GM21786 (cell line): ENCODE measurements around the gene HYPK.
"Not testable (repeated sequence)": the region's sequence is repeated elsewhere in the genome, so short reads cannot be mapped to it uniquely, and the experiment has no call there.

Source experiments
- ATAC-seq: cut with Tn5 transposase; IDR thresholded peaks from one replicate; pipeline ENCODE4 v1.9.1; 2021; ENCODE audit not compliant: unreplicated experiment

Gene HYPK

DNA sequence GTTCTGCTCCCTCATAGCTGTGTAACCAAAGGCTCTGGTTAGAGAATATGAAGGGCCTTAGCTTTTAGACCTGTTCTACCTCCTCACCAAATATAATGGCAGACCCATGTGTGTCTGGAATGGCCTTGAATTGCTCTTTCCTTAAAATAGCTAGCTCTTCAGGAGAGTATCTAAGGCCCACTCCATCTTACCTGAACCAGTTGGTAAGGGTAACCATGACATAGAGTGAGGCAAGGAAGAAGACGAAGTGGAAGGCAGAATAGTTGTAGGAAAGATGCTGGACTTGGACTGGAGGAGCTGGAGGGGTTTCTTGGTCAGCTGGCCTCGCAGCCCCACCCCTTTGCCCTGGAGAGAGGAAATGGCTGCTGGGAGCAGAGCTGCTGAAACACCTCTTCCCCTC lies 5.2 kb upstream of the HYPK start:
- ATAC-seq, result no peak

DNA sequence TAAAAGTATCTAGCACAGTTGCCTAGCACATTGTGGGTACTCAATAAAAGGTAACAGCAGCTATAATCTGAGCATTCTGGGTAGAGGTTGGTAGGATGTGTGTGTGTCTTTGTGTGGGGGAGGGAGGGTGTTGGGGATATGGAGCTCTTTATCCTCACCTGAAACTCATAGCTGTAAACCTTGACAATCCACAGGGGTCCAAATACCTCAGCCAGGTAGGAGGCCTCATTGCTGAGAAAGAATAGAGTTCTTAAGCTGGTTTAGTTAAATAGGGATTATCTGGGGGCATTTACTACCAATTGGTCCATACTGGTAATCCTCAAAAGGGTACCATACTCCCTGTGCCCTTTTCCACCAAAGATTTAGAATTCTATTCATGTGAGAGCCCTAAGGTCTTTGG lies 4.4 kb upstream of the HYPK start:
- ATAC-seq, result no peak

DNA sequence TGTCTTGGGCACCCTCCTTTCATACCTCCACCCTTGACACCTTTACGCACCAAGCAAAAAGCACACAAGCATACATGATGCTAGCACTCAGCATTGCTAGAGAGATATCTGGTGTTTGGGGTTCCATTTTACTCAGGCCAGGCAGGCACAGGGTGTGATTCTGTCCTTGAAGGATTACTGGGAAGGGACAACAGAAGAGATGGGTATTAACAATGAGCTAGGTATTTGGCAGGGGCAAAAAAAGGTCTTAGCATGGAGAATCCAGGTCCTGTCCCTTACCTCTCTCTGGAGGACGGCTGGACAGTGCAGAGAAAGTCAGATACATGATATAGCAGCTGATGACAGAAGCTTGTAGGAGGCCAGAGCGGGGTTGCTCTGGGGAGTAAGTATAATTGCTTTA lies 3.8 kb upstream of the HYPK start:
- ATAC-seq, result no peak

DNA sequence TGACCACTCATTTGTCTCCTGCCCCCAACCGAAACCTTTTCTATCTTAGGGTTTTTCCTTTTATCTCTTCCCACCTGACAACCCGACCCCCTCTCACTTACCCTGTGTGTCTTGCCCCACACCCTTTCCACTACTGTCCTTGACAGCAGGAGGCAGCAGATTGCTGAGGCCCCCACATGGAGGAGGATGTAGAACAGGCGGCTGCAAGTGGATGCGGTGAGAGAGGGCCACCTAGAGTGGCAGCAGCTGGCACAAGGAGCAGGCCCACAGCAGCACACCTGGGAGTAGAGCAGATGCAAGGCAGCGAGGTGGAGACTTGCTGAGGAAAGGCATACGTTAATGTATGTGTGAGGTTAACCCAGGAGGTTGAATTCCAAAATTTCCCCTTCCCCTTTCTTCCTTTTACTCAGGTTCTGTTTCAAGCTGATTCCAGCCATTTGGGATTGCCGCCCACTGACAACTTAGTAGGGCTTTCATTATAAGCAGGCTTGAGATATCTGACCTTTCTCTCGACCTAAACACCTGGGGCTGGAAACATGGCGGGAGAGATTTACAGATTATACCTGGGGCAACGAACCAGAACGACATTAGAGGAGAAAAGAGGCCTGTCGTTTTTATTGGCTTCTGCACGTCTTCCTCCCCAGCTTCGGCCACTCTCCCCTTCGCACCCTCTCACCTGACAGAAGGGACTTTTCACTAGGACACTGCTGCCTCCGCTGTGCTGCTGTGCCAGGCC lies 1.0 kb upstream of the HYPK start:
- ATAC-seq, result no peak

DNA sequence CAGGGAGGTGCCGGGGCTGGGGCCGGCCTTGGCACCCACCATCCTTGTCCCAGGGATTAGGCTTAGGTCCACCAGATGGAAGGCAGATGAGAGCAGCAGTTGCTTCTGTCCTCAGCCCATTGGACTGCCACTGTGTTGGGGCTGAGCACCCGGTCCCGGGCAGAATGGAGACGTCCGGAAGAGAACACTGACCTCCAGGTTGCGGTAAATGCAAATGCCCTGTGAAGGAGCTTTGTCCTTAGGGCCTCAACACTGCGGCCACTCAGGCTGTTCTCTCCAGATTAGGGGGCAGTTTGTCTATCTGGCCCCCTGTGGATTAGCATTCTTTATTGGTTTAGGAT lies 484 bp upstream of the HYPK start, which contains the start of gene SERINC4:
Gene SERINC4, minus strand, starts transcription at position 276 of the 341 bp plus-strand sequence. Its CDS starts 234 bp downstream, at position 42.
- no peak for ATAC-seq

DNA sequence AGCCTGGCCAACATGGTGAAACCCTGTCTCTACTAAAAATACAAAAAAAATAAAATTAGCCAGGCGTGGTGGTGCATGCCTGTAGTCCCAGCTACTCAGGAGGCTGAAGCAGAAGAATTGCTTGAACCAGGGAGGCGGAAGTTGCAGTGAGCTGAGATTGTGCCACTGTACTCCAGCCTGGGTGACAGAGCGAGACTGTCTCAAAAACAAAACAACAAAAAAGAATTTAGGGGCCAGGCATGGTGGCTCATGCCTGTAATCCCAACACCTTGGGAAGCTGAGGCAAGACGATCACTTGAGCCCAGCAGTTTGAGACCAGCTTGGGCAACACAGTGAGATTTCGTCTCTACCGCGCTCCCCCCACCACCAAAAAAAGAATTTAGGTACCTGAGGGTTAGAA lies 2.3 kb downstream of the HYPK start:
- not testable (repeated sequence) for ATAC-seq

DNA sequence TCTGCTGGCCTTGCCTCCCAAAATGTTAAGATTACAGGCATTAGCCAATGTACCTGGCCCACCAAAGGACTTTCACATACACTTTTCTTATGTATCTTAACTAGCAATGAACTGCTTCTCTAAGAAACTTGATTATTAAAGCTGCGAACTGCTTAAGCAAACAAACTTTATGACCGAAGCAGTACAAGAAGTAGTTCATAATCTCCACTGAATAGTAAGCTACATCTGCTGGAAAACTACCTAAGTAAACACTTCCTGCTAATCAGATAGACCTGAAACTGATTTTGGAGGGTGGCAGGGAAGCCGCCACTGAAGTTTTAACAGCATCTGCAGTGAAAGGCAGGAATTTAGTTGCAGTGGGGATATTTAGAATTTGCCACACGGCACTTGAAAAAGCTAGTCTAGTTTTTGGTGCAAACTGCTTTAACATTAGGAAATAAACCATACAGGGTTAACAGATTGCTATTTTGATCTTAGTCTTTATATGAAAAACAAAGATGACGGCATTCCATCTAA lies 8.1 kb downstream of the HYPK start:
- ATAC-seq, result no peak

DNA sequence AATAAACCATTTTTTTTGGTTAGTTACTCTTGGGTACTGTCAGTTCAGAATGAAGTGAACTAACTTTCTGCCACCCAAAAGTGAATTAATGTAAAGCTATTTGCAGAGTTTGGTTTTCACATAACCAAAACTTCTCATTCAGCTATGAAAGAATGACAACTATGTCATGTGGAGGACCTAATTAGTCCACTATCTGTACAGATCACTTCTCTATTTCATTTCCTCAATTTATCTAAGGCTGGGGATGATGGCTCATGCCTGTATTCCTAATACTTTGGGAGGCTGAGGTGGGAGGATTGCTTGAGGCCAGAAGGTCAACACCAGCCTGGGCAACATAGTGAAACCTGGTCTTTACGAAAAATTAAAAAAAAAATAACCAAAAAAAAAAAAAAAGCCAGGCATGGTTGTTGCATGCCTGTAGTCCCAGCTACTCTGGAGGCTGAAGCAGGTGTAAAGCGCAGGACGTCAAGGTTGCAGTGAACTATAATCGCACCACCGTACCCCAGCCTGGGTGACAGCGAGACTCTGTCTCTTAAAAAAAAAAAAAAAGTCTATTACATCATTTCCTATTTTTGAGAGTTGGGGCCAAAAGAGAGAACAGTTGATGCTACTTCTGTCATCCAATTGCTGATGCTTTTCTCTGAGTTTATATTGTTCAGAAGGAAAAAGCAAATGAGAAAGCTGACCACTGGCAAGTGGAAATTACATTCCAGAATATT lies 8.7 kb downstream of the HYPK start:
- peak; percentile 77 for ATAC-seq

DNA sequence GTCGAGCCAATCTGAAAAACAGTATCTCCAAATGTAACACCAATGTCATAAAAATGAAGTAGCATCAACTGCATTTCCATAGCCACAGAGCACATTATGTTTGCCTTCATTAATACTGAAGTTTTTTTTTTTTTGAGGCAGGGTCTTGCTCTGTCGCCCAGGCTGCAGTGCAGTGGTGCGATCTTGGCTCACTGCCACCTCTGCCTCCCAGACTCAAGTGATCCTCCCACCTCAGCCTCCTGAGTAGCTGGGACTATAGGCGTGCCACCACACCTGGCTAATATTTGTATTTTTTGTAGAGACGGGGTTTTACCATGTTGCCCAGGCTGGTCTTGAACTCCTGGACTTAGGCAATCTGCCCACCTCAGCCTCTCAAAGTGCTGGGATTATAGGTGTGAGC lies 14.7 kb downstream of the HYPK start:
- not testable (repeated sequence) for ATAC-seq

DNA sequence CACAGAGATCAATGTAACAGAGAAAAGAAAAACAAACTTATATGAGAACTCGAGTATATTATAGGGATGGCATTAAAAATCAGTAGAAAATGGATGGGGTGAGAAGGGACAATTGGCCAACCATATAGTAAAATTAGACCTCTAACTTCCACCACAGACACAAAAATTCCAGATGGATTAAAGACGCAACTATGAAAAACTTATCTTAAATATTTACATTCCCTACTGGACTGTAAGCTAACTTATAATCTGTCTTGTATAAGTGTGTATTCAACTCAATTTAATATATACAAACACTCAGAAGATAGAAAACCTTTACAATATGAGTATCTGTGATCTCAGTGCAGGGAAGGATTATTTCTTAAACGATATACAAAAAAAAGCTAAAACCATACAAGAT lies 21.1 kb downstream of the HYPK start:
- ATAC-seq, result no peak

DNA sequence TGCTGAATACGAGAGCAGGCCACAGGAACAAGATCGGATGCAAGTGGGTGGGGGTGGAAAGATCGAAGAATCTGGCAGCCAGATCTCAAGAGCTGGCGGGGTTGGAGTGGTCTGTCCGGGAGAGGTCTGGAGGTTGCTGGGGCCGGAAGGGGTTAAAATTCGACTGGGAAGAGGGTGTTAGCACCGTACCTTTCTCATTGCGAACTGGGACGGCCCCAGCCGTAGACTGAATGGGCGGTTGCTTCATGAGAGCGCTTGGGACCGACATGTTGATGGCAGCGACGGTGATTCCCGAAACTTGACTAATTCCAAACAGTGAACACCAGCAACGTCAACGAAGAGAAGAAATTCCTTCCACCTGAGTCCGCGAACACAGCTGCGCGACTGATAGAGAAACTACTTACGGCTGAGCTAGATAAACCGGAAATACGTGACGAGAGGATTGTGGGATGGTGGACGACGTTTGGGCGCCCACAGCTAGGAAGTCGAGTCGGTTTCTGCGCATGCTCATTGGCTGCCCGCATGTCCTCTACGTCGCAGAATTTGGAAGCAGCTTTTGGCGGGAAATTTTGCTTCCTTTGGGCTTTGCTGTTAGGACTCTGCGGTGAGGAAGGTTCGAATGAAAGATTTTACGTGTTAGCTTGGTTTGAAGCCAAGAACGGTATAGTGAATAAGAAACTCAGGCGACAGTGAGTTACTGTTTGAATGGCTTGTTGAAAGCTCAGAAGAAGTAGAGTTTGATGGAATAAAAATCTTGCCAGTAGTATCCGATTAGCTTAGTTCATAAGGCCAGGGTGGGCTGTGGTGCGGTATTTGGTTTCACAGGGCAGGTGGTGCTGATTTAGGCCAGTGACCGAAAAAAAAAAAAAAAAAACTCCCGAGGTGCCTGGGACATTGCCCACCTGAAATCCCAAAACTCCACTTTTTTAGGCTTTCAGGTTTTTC lies 24.2 kb downstream of the HYPK start, which contains the start of gene MFAP1:
Gene MFAP1, minus strand, starts transcription at position 389 of the 945 bp plus-strand sequence. Its CDS starts 121 bp downstream, at position 268.
- no peak for ATAC-seq

DNA sequence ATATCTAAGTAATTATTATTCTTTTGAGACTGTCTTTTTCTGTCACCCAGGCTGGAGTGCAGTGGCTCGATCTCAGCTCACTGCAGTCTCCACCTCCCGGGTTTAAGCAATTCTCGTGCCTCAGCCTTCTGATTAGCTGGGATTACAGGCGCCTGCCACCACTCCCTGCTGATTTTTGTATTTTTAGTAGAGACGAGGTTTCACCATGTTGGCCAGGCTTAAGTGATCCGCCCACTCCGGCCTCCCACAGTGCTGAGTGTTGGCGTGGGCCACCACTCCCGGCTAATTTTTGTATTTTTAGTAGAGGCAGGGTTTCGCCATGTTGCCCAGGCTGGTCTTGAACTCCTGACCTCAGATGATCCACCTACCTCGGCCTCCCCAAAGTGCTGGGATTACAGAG lies 24.9 kb downstream of the HYPK start:
- ATAC-seq, result not testable (repeated sequence)

DNA sequence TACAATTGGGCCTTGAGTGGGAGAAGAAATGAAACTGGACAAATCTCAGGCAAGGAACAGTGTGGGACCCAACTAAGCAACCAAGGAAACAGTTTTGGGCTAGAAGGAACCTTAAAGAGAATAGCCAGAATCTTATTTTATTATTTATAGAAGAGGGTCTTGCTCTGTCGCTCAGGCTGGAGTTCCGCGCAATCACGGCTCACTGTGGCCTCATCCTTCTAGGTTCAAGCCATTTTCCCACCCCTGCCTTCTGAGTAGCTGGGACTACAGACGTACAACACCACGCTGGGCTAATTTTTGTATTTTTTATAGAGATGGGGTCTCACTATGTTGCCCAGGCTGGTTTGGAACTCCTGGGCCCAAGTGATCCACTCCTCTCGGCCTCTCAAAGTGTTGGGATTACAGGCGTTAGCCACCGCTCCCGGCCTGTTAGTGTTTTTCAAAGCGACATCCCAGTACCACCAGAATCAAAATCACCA lies 25.7 kb downstream of the HYPK start:
- no peak for ATAC-seq

DNA sequence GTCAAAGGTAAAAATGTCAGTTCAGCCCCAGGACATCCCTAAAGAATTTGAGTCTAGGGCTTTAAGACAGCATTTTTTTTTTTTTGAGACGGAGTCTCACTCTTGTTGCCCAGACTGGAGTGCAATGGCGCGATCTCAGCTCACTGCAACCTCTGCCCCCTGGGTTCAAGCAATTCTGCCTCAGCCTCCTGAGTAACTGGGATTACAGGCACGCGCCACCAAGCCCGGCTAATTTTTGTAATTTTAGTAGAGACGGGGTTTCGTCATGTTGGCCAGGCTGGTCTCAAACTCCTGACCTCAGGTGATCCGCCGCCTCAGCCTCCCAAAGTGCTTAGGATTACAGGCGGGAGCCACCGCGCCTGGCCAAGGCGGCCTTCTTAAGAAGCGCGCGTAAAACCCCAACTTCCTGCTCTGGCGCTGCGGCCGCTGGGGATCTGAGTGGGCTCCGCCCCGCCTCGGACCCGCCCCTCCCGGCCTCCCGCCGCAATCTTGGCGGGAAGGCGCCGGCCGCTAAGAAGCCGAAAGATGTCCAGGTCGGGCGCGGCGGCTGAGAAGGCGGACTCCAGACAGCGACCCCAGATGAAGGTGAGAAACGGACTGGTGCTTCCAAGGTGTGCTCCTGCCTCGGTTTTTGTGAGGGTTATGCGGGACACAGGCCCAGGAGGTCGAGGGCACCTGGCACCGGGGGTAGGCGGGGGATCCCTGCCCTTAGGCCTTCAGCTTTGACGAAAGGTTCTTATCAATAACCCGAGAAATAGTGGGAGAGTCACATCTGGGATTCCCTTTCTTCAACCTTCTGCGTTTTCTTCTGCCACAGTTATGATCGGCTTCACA lies 26.3 kb downstream of the HYPK start, which contains the start of gene WDR76:
Gene WDR76, plus strand, starts transcription at position 495 of the 834 bp plus-strand sequence. Its CDS starts 31 bp downstream, at position 526.
- ATAC-seq, result peak; percentile 51

DNA sequence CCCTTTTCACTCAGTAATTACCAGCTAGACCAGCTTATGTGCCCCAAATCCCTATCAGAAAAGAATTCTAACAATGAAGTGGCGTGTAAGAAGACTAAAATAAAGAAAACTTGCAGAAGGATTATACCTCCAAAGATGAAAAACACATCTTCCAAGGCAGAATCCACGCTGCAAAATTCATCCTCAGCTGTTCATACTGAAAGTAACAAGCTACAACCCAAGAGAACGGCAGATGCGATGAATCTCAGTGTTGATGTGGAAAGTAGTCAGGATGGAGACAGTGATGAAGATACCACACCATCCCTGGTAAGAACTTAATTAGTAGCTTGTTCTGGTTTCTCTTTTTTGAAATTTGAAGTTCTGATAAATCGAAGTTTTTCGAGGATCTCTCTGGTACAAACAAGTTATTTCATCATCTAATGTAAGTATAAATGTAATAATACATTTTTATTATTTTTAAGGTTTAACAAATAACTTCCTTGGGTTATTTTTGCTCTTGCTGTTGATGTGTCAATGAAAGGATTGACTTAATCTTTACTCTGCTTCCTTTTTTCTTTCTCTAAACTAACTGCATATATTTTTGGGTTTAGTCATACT lies 27.8 kb downstream of the HYPK start:
- no peak for ATAC-seq

DNA sequence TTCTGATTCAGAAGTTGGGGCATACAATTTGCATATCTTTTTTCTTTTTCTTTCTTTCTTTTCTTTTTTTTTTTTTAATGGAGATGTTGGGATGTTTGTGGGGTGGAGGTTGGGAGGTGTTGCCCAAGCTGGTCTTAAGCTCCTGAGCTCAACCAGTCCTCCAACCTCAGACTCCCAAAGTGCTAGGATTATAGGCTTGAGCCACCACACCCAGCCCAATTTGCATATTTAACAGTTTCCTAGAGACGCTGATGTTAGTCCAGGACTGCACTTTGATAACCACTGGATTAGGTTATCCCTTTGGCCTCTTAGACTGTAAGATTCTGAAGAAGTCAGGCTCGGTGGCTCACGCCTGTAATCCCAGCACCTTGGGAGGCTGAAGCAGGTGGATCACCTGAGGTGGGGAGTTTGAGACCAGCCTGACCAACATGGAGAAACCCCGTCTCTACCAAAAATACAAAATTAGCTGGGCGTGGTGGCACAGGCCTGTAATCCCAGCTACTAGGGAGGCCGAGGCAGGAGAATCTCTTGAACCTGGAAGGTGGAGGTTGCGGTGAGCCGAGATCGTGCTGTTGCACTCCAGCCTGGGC lies 29.6 kb downstream of the HYPK start:
- not testable (repeated sequence) for ATAC-seq

DNA sequence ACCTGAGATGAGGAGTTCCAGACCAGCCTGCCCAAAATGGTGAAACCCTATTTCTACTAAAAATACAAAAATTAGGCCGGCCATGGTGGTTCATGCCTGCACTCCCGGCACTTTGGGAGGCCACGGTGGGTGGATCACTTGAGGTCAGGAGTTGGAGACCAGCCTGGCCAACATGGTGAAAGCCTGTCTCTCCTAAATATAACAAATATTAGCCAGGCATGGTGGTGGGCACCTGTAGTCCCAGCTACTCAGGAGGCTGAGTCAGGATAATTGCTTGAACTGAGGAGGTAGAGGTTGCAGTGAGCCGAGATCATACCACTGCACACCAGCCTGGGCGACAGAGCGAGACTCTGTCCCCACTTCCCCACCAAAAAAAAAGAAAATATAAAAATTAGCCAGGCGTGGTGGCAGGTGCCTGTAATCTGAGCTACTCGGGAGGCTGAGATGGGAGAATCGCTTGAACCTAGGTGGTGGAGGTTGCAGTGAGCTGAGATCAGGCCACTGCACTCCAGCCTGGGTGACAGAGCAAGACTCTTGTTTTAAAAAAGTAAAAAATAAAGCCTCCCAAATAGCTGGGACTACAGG lies 30.4 kb downstream of the HYPK start:
- not testable (repeated sequence) for ATAC-seq

DNA sequence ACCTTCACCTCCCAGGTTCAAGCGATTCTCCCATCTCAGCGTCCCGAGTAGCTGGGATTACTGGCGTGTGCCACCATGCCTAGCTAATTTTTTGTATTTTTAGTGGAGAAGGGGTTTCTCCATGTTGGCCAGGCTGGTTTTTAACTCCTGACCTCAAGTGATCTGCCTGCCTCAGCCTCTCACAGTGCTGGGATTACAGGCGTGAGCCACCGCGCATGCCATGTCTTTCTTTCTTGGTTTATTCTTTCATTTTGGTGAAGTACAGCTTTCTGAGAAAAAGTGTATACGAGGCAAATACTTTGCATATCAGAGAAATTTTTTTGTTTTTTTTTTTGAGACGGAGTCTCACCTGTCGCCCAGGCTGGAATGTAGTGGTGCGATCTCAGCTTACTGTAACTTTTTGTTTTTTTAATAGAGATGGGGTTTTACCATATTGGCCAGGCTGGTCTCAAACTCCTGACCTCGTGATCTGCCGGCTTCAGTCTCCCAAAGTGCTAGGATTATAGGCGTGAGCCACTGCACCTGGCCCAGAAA lies 31.2 kb downstream of the HYPK start:
- not testable (repeated sequence) for ATAC-seq
